DMS 273 (cell line): ENCODE measurements around the gene VPS8.

Experiments
- DNase-seq: peaks from one replicate; lab custom pipeline; 2025; ENCODE audit not compliant: unreplicated experiment; lab: John Stamatoyannopoulos, UW

The VPS8 gene

DNA sequence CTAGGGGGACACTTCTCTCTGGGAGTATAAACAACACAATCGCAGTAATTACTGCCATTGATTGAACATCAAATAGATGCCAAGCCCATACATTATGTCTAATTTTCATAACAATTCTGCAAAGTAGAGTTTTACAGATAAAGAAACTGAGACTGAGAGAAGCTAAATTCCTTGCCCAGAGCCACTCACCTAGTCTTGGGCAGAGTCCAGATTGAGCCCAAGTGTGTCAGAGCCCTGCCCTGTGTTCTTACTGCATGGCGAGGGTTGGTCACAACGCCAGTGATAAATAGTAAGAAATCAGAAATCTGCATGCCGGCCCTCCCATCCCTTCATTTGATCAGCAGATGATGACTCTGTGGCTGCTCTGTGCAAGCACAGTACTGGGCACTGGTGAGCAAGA lies 234.6 kb downstream of the VPS8 start:
- DNase-seq, result no peak

DNA sequence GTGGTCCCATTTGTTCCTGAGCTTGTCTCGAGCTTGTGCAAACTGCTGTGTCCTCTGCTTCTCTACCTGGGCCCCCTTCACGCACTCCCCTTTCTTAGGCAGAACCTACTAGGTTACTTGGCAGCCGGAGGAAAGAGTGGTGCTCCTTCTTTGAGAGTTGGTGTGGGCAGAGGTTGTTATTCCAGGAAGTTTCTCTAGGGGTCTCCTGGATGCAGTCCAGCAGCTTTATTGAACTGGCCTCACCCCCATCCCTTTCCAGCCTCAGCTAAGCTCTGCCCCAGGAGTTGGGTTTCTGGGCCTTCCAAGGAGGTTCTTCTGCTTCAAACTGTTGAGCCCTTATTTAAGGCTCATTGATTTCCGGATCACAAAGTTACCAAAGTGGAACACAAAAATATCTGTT lies 237.7 kb downstream of the VPS8 start:
- DNase-seq, result peak; percentile 18

DNA sequence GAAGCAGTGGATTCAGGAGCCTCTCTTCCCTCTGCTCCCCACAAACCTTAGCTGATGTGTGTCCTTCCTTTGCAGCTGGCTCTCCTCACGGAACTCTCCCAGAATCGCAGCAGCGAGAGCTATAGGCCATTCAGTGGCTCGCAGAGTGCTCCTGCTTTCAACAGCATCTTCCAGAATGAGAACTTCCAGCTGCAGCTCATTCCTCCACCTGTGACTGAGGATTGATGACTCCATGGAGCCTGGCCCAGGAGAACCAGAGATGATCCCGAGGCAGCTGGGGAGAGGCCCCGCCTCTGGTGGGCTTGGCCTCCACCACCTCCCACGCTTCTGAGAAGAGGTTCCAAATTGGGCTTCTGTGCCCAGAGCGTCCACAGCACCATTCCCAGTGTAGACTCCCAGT lies 239.8 kb downstream of the VPS8 start:
- no peak for DNase-seq

DNA sequence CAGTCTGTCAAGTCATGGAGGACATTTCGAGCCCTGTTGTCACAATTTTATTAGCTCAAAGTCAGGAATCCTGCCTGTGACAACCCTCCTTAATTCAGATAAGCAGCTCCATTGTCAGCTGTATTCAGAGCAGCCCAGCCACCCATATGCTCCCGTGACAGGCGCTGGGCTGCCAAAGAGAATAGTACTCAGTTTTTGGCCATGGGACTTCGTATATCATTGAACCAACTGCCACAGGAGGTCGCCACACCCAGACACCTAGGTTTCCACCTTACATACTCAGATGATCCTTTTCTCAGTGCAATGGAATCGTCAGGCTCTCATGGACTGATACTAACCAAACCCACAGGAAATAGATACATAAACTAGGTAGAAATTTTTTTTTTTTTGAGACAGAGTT lies 240.7 kb downstream of the VPS8 start:
- DNase-seq, result no peak

DNA sequence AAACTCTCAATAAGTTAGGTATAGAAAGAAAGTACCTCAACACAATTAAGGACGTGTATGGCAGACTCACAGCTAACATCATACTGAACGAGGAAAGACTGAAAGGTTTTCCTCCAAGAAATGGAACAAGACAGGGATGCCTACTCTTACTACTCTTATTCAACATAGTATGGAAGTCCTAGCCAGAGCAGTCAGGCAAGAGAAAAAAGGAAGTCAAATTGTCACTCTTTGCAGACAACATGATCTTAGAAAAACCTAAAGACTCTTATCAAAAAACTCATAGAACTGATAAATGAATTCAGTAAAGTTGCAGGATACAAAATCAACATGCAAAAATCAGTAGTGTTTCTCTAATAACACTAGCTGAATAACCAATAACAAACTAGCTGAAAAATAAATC lies 244.9 kb downstream of the VPS8 start:
- no peak for DNase-seq

DNA sequence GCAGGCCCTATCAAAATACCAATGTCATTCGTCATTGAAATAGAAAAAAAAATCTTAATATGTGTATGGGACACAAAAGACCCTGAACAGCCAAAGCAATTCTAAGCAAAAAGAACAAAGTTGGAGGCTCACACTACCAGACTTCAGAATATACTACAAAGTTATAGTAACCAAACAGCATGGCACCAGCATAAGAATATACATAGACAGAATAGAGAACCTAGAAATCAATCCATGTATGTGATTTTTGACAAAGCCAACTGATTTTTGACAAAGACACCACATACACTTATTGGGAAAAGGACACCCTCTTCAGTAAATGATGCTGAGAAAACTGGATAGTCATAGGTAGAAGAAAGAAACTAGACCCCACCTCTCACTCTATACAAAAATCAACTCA lies 245.9 kb downstream of the VPS8 start:
- no peak for DNase-seq

DNA sequence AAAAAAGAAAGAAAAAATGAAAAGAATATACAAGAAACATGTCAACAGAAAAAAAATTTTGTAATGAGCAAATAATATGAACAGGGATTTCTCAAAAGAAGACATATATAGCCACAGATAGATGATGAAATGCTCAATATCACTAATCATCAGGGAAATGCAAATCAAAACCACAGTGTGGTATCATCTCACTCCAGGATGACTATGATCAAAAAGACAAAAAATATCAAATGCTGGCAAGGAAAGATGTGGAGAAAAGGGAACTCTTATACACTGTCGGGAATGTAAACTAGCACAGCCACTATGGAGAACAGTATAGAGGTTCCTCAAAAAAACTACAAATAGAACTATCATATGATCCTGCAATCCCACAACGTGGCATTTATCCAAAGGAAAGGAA lies 246.8 kb downstream of the VPS8 start:
- no peak for DNase-seq

DNA sequence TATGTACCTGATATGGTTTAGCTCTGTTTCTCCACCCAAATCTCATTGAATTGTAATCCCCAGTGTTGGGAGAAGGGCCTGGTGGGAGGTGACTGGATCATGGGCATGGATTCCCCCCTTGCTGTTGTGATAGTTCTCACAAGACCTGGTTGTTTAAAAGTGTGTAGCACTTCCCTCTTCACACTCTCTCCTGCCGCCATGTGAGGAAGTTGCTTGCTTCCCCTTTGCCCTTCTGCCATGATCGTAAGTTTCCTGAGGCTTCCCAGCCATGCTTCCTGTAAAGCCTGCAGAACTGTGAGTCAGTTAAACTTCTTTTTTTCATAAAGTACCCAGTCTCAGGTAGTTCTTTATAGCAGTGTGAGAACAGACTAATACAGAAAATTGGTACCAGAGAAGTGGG lies 247.8 kb downstream of the VPS8 start:
- DNase-seq, result no peak

DNA sequence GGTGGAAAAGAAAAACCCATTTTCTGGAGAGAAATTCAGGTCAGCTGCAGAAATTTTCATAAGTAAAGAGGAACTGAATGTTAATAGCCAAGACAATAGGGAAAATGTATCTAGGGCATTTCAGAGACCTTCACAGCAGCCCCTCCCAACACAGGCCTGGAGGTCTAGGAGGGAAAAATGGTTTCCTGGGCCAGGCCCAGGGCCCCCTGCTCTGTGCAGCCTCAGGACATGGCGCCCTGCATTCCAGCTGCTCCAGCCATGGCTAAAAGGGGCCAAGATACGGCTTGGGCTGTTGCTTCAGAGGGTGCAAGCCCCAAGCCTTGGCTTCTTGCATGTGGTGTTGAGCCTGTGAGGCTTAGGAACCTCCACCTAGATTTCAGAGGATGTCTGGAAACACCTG lies 248.7 kb downstream of the VPS8 start:
- DNase-seq, result no peak

DNA sequence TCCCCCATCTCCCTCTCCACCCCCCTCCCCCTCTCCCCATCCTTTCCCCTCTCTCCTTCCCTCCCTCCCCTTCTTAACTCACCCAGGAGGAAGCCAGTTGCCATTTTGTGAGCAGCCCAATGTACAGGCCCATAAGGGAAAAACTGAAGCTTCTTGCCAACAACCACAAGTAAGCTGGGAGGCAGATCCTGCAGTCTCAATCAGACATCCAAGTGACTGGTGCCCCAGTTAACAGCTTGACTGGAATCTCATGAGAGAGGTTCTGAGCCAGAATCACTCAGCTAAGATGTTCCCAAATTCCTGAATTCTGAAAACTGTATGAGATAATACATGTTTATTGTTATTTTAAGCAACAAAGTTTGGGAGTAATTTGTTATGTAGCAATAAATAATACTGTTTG lies 250.2 kb downstream of the VPS8 start:
- no peak for DNase-seq

DNA sequence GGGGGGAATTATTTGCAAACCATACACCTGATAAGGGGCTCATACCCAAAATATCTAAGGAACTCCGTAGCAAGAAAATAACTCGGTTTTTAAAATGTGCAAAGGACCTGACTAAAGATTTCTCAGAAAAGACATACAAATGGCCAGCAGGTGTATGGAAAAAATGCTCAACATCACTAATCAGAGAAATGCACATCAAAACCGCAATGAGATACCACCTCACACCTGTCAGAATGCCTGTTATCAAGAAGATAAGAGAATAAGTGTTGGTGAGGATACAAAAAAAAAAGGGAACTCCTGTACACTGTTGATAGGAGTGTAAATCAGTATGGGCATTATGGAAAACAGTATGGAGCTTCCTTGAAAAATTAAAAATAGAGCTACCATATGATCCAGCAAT lies 251.5 kb downstream of the VPS8 start:
- no peak for DNase-seq

DNA sequence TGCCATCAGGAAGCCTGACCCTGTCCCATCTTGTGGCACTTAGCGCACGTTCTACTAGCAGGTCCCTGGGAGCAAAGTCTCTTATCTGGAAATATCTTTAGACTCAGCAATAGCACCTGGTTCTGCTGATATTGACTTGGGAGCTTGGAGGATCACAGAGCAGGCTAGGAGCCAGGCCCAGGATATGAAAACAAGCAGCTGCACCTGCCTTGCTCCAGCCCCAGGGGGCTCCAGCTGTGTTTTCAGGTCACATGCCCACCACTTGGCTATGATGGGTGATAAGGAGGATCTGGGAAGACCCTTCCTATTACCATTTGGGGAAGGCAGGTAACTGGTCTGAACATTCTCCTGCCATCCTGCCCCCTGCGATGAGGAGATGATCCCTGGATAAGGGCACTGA lies 253.1 kb downstream of the VPS8 start:
- peak; percentile 47 for DNase-seq

DNA sequence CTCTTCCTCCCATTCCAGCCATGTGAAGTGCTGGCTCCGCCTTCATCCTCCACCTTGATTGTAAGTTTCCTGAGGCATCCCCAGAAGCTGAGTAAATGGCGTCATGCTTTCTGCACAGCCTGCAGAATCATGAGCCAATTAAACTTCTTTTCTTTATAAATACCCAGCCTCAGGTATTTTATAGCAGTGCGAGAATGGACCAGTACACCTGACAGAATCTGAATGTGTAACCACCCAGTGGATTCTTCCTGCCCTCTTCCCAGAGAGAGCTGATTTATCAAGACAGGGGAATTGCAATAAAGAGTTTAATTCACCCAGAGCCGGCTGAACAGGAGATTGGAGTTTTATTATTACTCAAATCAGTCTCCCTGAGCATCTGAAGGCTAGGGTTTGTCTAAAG lies 254.3 kb downstream of the VPS8 start:
- DNase-seq, result no peak

DNA sequence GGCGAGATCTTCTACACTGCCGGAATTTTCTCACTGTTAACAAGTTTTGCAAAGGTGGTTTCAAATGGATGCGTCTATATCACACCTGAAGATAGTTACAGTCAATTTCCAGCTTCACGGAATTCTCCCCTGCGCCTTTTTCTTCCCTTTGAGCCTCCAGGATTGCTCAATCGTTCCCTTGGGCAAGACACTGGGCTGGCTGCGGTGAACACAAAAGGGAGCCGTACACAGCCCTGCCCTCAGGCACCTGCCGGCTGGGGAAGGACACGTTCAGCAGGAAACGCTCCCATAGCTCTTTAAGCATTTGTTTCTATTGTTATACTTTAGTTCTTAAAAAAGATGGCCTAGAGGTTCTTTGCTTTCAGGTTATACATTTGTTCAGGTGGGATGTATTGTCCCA lies 255.2 kb downstream of the VPS8 start:
- DNase-seq, result no peak

DNA sequence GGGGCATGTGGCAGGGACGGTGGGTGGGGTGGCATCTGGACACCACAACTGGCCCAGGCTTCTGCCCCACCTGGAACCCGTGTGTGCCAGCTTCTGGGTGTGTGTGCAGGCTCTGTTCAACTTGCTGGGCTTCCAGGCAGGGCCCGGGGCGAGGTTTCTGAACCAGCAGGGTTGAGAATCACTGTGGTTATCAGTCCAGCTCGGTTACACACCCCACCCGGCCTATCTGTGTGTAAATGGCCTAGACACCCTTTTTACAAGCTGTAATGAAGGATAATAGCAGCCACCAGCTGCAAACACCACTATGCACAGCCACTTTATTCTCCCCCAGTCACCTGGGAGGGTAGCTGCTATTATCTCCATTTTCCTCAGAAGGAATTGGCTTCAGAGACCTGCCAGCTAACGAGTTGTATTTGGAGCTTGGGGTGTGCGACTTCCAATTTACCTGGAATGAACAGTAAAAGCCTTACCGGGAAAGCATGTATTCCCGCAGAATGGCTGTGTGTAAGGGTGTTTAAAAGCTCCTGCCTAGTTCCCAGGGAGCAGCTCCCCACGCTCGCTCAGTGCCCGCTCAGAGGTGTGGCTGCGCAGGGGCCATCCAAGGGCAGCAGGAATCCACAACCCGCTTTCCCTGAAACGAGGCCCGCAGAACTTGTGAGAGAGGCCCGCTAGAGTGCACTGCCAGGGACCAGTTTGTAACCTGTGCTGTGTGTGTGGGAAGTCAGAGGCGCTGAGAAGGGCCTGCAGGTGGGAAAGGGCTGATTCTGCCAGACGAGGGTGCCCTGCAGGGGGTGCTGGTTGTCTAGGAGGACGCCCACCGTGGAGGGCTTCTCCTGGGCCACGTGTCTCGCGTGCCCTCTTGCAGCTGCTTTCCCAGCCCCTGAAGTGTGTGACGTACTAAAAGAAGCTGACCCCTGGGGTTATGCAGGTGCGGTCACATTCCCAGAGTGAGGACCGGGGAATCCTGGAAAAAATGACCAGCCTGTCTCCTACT lies 257.4 kb downstream of the VPS8 start:
- DNase-seq, result peak; percentile 48

DNA sequence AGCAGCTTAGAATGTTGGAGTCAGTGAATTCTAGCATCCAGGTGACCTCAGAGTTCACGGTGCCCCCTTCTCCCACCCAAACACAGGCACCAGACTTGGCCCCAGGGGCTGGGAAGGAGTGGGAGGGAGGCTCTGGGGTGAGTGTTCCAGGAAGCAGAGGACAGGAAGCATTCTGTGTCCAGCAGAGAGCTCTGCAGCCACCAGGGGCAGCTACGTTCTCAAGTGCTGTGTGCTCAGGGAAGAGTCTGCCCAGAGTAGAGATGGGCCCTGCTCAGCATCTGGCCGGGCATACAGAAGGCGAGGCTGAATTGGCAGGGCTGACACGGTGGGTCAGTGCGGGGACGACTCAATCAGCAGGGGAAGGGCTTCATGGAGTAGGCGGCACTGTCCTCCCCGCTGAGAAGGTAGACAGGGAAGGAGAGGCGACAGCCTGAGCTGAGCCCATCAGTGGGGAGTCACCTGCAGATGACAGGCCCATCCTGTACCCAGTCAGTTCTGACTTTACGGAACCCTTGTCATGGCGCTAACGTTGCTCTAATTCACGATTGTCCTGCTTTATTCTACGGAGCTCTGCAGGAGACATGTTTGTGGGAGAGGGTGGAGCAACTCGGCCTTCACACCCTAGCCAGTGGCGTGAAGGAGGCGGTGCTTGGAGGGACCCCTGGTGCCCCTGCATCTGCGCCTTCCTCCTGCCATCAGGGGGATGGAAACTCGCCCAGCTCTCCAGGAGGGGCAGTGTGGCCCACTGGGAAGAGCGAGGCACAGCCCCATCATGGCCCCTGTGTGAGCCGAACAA lies 258.7 kb downstream of the VPS8 start:
- DNase-seq, result peak; percentile 43

DNA sequence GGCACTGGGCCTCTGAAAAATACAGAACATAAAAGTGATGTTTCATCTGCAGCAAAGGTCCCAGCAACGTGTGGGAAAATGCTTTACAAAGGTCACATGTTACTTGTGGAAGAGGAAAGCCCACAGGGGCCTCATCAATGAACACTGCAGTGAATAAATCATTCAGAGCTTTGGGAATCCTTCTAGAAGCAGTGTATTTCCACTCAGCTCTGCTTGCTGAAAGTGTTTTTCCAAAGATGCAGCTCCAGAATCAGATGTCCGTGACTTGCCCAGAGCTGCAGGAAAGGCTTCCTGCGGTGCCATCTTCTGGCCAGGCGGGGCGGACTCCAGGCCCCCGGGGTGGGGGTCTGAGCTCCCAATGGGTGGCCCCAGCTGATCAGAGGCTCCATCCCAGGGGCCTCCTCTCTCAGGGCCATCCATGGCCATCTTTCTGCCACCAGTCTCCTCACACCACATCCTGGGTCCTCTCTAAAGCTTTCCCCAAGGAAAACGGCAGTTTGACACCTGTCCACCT lies 259.4 kb downstream of the VPS8 start:
- peak; percentile 50 for DNase-seq

DNA sequence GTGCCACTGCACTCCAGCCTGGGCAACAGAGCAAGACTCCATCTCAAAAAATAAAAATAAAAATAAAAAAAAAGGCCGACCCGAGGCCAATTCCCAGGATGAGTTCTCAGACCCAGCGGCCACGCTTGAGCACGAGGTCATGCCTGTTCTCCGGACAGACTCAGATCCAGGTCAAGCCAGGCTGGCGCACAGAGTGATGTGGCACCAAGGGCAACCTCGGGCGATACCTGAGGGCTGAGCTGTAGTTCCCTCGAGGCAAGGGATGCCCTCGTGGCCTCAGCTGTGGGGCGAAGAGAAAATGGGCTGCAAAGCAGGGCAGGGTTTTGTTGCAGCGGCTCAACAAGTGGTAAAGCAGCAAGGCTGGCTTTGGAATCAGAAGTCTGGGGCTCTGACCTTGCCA lies 263.6 kb downstream of the VPS8 start:
- DNase-seq, result no peak

DNA sequence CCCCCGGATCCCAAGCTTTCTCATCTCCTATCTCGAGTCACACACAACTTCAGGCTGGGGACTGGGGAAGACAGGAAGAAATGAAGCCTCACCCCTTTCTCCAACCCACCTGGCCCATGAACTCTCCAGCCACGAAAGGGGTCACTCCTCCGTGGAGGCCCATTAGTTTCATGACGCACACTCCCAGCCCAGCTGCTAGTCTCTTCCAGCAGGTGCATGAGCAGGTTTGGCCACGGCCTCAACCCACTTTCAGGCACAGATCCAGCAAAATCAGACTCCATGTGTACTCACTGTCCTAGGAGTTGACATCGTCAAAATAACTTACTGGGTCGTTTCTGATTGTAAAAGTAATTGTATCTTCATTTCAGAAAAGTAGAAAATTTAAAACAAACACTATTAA lies 264.3 kb downstream of the VPS8 start:
- no peak for DNase-seq

DNA sequence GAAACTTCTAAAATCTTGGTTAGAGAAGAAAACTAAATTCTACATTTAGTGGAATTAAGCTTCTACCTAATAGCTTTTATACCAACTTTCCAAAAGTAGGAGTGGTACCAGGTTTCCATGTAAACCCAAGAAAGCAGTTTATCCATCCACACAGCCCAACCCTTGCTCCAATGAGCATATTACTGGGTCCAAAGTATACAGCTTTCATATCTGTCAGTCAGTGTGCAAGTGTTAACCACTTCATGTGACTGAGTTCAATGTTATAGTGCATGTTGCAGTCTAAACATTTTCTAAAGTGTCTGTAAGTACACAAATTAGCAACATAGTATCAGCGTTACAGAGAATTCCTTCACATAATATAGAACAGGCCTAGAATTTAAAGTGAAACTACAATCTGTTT lies 267.7 kb downstream of the VPS8 start:
- no peak for DNase-seq

DNA sequence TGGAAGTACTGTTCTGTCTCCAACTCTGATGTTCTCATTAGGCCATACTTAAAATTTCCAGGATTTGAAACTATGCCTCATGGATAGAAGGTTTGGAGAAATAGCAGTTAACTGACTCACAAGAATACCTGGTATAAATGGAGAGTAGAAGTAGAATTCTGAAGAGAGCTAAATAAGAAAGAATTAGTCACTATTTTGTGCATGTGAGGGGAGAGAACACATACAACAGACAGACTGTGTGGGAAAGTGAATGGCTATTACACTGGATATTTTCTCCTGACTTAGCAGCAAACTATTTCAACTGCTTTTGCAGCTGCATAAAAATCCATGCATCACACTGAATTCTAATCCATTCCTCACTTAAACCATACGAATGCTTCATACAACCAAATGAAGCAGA lies 269.6 kb downstream of the VPS8 start:
- no peak for DNase-seq

DNA sequence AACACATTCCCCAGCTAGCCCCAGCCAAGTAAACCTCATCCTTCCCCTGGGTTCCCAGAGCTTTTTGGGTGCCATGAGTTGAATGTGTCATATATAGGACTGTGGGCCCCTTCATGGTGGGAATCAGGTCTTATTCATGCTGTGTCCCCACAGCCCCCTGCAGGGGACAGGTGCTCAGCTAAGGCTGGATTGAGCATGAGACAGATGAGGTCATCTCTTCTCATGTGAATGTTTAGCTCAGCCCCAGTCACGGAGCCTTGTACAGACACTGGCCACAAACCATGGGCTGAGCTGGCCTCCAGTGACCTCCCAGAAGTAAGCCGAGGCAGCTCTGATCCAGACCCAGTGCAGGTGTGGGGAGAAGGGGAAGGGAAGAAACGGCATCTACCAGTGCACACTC lies 270.2 kb downstream of the VPS8 start:
- no peak for DNase-seq
